Mucosa of rectum (tissue), 2 donors: ENCODE data around the gene FAM131B.
A peak's percentile ranks its signal among the peaks of the same experiment; 100 is the strongest.

Source experiments
- H3K27ac ChIP-seq, 2 donors: one replicate each; pipeline ENCODE4 v1.7.0; 2013; ENCODE audit warnings: inconsistent platforms in 2 of 2, low read depth in 2 of 2, low read length in 2 of 2
- H3K27me3 ChIP-seq, 2 donors: one replicate each; pipeline ENCODE4 v1.7.0; 2013; ENCODE audit warnings: low read length in 2 of 2; ENCODE audit not compliant: control insufficient read depth in 2 of 2, insufficient read depth in 2 of 2
- H3K36me3 ChIP-seq, 2 donors: one replicate each; pipeline ENCODE4 v1.7.0; 2013; ENCODE audit warnings: low read length in 2 of 2; ENCODE audit not compliant: control insufficient read depth in 2 of 2, insufficient read depth in 2 of 2
- H3K4me1 ChIP-seq, 2 donors: one replicate each; pipeline ENCODE4 v1.7.0; 2013; ENCODE audit warnings: low read length in 2 of 2, mild to moderate bottlenecking in 1 of 2; ENCODE audit not compliant: control insufficient read depth in 2 of 2, insufficient read depth in 2 of 2
- H3K4me3 ChIP-seq, 2 donors: one replicate each; pipeline ENCODE4 v1.7.0; 2013; ENCODE audit warnings: low read length in 2 of 2
- H3K9ac ChIP-seq, 2 donors: one replicate each; pipeline ENCODE4 v1.7.0; 2013; ENCODE audit warnings: low read length in 2 of 2, low read depth in 1 of 2, mild to moderate bottlenecking in 1 of 2
- H3K9me3 ChIP-seq, 2 donors: one replicate each; pipeline ENCODE4 v1.7.0; 2013; ENCODE audit warnings: low read length in 2 of 2; ENCODE audit not compliant: control insufficient read depth in 2 of 2
- donor health status: healthy.
- donor health status: Normal muscosa, but diverticular disease.

FAM131B gene

DNA sequence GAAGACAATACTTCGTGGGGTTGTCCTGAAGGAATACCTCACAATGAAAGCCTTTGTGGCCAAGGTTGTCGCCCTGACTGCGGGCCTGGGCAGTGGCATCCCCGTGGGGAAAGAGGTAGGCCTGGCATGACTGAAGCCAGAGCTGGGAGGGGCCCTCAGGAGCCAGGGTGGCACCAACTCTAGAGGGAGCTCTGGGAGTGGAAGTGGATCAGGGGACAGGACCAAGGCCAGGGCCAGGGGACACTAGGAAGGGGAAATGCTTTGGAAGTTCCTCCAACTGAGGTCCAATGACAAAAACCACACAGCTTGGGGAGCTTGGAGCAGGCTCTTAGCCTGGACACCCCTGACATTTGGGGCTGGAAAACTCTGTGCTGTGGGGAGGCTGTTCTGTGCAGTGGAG, 40.8 kb downstream of the FAM131B start:
- H3K27me3 ChIP-seq = no peaks in the 10 kb centered on the region
- H3K4me1 ChIP-seq = peaks cover 0 to 7% of the 10 kb centered on the region in 2 donors
- H3K36me3 ChIP-seq = no peaks in the 10 kb centered on the region
- H3K9ac ChIP-seq = no peak overlapping the region
- H3K4me3 ChIP-seq = no peak overlapping the region
- no peak overlapping the region for H3K27ac ChIP-seq
- no peaks in the 10 kb centered on the region for H3K9me3 ChIP-seq

DNA sequence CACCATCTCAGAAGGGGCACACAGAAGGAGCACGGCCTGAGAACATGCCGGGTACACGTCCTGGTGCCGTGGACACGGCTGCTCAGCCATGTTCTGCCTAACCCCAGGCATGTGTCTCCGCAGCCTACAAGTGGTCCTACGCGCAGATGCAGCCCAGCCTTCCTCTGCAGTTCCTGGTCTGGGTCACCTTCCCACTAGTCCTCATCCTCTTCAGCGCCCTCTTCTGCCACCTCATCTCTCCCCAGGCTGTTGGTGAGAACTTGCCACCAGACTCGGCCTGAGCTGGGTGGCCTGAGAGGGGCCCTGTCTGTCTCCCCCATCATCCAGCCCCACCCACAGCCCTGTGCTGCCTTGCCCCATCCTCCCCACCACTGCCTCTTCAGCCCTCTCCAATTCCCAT, 41.3 kb downstream of the FAM131B start:
- Histone ChIP-seq H3K9me3 (no peaks in the 10 kb centered on the region), H3K4me3 (no peak overlapping the region), H3K27ac (no peak overlapping the region), H3K4me1 (peaks cover 0 to 7% of the 10 kb centered on the region in 2 donors), H3K9ac (no peak overlapping the region), H3K36me3 (no peaks in the 10 kb centered on the region), H3K27me3 (no peaks in the 10 kb centered on the region)

DNA sequence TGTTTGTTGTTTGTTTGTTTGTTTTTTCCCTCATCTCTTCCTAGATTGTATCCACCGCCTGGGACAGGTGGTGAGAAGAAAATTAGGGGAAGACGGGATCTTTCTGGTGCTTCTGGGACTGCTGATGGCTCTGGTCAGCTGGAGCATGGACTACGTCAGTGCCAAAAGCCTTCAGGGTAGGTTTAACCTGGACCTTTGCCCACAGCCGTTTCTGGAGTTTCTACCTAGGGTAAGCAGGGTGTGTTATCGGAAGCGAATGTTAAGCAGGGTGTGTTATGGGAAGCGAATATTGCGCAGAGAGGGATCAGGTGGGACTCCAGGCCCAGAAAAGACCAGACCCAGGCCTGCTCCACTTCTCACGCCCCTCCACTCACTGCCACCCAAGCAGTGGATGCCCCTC, 41.9 kb downstream of the FAM131B start:
- H3K9ac ChIP-seq = no peak overlapping the region
- H3K36me3 ChIP-seq = no peaks in the 10 kb centered on the region
- no peak overlapping the region for H3K27ac ChIP-seq
- H3K9me3 ChIP-seq = no peaks in the 10 kb centered on the region
- H3K27me3 ChIP-seq = no peaks in the 10 kb centered on the region
- H3K4me3 ChIP-seq = no peak overlapping the region
- H3K4me1 ChIP-seq = peaks cover 0 to 7% of the 10 kb centered on the region in 2 donors

DNA sequence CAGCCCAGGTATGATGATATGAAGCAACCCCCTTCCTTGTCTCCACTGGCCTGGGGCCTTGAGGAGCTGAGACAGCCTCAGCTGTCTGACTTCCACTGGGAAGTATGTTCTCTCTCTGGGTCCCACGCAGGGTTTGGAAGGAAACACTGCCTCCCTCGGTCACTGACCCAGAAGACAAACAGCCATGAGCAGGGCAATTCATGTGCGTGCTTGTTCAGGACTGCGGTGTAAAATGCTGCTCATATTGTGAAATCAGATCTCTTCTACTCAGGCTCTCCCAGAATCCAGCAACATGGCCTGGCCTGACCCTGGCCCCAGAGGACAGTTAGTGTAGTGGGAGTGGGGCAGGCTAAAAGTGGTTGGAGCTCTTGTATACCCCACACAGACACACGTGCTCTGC, 43.9 kb downstream of the FAM131B start:
- Histone ChIP-seq H3K9me3 (no peaks in the 10 kb centered on the region), H3K9ac (no peak overlapping the region), H3K27me3 (no peaks in the 10 kb centered on the region), H3K4me1 (peaks cover 0 to 7% of the 10 kb centered on the region in 2 donors), H3K4me3 (no peak overlapping the region), H3K36me3 (no peaks in the 10 kb centered on the region), H3K27ac (peak overlapping the region in 1 of 2 donors; percentile 38)

DNA sequence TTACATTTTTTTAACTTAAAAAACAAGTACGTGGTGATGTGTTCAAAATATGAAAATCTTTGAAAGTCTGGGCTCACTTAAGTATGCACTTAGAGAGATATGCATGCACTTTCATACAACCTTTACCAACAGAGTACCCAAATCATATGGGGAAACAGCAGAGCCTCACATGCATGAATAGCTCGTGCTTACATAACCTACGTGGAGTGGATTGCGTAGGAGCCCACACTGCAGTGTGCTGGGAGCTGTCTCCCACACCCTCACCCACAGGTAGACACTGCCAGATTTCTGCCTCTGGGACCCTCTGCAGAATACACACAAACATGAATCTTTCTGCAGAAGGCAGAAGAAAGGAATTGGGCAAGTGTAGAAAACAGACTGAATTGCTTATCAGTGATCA, 46.0 kb downstream of the FAM131B start:
- H3K4me3 ChIP-seq = no peak overlapping the region
- no peak overlapping the region for H3K9ac ChIP-seq
- no peaks in the 10 kb centered on the region for H3K27me3 ChIP-seq
- no peaks in the 10 kb centered on the region for H3K36me3 ChIP-seq
- no peaks in the 10 kb centered on the region for H3K9me3 ChIP-seq
- H3K27ac ChIP-seq = no peak overlapping the region
- peaks cover 0 to 7% of the 10 kb centered on the region in 2 donors for H3K4me1 ChIP-seq

DNA sequence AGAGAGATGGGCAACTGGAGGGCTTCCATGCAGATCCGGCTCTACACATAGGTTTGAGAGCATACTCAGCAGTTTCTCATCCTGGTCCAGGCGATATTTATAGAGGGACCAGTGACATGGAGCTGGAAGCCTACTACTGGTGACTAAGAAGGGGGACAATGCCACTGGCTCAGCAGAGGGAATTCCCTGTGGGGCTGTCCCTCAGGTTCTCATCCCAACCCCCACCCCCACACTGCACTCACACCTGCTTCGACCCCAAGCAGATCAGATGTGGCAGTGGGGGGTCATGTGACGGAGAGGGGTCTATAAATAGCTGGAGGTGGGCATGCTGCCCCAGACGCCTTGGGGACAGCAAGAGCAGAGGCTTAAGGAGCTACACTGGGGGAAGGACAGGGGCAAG, 46.7 kb downstream of the FAM131B start, which contains the start of gene CLCN1:
Gene CLCN1 (plus strand): TSS at position 336 of the 400 bp plus-strand sequence. CDS start 102 bp downstream, outside the sequence.
- Histone ChIP-seq H3K27ac (no peak within 1 kb of the TSS), H3K9me3 (no peaks in the 10 kb centered on the region), H3K36me3 (no peaks in the 10 kb centered on the region), H3K9ac (no peak within 1 kb of the TSS), H3K4me1 (peaks cover 0 to 3% of the 10 kb centered on the region in 2 donors), H3K27me3 (no peaks in the 10 kb centered on the region), H3K4me3 (no peak within 1 kb of the TSS)

DNA sequence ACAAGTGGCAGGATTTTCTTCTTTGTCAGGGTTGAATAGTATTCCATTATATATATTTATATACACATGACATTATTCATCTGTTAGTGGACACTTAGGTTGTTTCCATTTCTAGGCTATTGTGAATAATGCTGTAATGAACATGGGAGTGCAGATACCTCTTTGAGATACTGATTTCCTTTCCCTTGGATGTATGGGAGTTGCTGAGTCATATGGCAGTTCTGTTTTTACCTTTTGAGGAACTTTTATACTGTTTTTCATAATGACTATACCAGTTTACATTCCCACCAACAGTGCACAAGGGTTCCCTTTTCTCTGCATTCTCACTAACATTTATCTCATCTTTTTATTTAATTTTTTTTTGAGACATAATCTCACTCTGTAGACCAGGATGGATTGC, 48.4 kb downstream of the FAM131B start:
- Histone ChIP-seq H3K9me3 (no peaks in the 10 kb centered on the region), H3K27ac (no peak overlapping the region), H3K9ac (no peak overlapping the region), H3K4me3 (no peak overlapping the region), H3K27me3 (no peaks in the 10 kb centered on the region), H3K4me1 (no peaks in the 10 kb centered on the region), H3K36me3 (no peaks in the 10 kb centered on the region)

DNA sequence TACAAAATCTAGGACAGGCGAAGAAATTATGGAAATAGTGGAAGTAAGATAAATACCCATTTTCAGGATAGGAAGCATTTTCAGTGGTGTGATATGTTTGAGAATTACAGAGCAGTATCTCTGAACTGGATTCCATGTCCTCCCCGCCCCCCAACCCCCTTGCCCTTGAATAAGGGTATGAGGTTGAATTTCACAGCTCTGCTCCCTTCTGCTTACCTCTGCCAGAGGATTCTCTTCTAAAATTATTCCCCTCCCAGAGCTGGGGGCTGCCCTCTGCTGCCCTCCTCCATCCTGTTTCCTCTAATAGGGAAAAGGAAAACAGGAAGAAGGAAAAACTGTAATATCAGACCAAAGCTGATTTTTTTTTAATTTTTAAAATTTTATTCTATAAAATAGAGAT, 53.9 kb downstream of the FAM131B start:
- no peaks in the 10 kb centered on the region for H3K4me1 ChIP-seq
- H3K27ac ChIP-seq = no peak overlapping the region
- H3K4me3 ChIP-seq = no peak overlapping the region
- peaks cover 29 to 40% of the 10 kb centered on the region in 2 donors for H3K36me3 ChIP-seq
- no peaks in the 10 kb centered on the region for H3K27me3 ChIP-seq
- H3K9me3 ChIP-seq = no peaks in the 10 kb centered on the region
- no peak overlapping the region for H3K9ac ChIP-seq

DNA sequence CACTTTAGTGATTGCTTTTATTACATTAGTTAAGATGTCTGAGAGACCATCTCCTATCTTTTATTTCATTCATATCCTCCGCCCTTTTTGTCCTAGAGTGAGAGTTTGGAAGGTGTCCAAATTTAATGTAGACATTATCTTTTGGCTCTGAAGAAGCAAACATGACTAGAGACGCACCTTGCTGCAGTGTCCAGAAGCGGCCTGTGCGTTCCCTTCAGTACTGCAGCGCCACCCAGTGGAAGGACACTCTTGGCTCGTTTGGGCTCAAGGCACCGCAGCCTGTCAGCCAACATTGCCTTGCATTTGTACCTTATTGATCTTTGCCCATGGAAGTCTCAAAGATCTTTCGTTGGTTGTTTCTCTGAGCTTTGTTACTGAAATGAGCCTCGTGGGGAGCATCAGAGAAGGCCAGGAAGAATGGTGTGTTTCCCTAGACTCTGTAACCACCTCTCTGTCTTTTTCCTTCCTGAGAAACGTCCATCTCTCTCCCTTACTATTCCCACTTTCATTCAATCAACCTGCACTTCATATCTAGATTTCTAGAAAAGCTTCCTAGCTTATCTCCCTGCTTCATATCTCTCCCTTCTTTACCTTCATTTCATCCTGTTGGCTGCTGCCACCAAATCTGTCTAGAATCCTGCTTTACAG, 57.0 kb downstream of the FAM131B start:
- Histone ChIP-seq H3K27ac (no peak overlapping the region), H3K9me3 (no peaks in the 10 kb centered on the region), H3K4me1 (peaks cover 0 to 6% of the 10 kb centered on the region in 2 donors), H3K27me3 (no peaks in the 10 kb centered on the region), H3K4me3 (no peak overlapping the region), H3K9ac (no peak overlapping the region), H3K36me3 (peaks cover 51 to 65% of the 10 kb centered on the region in 2 donors)

DNA sequence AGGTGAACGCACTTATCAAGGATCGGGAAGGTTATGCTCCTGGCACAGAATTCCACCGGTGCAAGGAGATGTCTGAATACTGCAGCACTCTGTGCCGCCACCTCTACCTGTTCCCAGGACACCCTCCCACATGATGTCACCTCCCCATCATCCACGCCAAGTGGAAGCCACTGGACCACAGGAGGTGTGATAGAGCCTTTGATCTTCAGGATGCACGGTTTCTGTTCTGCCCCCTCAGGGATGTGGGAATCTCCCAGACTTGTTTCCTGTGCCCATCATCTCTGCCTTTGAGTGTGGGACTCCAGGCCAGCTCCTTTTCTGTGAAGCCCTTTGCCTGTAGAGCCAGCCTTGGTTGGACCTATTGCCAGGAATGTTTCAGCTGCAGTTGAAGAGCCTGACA, 57.6 kb downstream of the FAM131B start:
- H3K36me3 ChIP-seq = peaks cover 56 to 71% of the 10 kb centered on the region in 2 donors

More for the DNA sequence above, 57.6 kb downstream of the FAM131B start:
- Histone ChIP-seq H3K27me3 (no peaks in the 10 kb centered on the region), H3K4me3 (no peak overlapping the region), H3K9ac (no peak overlapping the region), H3K27ac (no peak overlapping the region), H3K9me3 (no peaks in the 10 kb centered on the region), H3K4me1 (peaks cover 0 to 9% of the 10 kb centered on the region in 2 donors)
